Vagina (tissue), 2 donors: ENCODE measurements around the gene HEXIM1. TPM values are rescaled to one million over a fixed set of nuclear protein-coding genes. Genes with fewer than 3 reads are reported as not detected.

Source experiments
- DNase-seq, 2 donors: peaks; one replicate each; pipeline ENCODE4 v3.0.0-alpha.2; 2017; ENCODE audit errors: extremely low spot score in 2 of 2
- H3K27ac ChIP-seq: fragments of 200-600 bp; sonication (generic); one replicate; pipeline ENCODE4 v1.5.1; 2019
- H3K27me3 ChIP-seq: fragments of 200-600 bp; sonication (generic); one replicate; pipeline ENCODE4 v1.5.1; 2019
- H3K36me3 ChIP-seq, 2 donors: fragments of 200-600 bp; sonication (generic); one replicate each; pipeline ENCODE4 v1.5.1; 2017 to 2019
- H3K4me1 ChIP-seq: fragments of 200-600 bp; sonication (generic); one replicate; pipeline ENCODE4 v1.5.1; 2019
- H3K4me3 ChIP-seq, 2 donors: fragments of 200-600 bp; sonication (generic); 1 replicate in 1 of 2; 2 replicates in 1 of 2; pipeline ENCODE4 v1.5.1; 2016 to 2019
- H3K9me3 ChIP-seq: fragments of 200-600 bp; sonication (generic); one replicate; pipeline ENCODE4 v1.5.1; 2019
- POLR2A ChIP-seq, 2 donors: fragments of 450-650 bp; IDR thresholded peaks; one replicate each; pipeline ENCODE4 v1.6.1; 2017; ENCODE audit warnings: antibody characterized with exemption in 2 of 2, mild to moderate bottlenecking in 2 of 2, moderate library complexity in 2 of 2
- POLR2AphosphoS5 ChIP-seq, 2 donors: sonication (generic); formaldehyde crosslinking; IDR thresholded peaks; one replicate each; pipeline ENCODE4 v1.9.0; 2017; ENCODE audit warnings: antibody characterized with exemption in 2 of 2, mild to moderate bottlenecking in 2 of 2, low read depth in 1 of 2; ENCODE audit not compliant: insufficient read depth in 1 of 2
- intact Hi-C: fragments of 100-400 bp; cut with DNase I; formaldehyde crosslinking; loops from one replicate; pipeline ENCODE4 v1.15.1; 2023
- total RNA-seq: library from RNA; depleted of rRNA; stranded (reverse); fragments of >200 nt; gene quantifications from one replicate; pipeline ENCODE4 v1.2.3, GENCODE V29; 2016
- TF ChIP-seq, protein P1 (sequence below), 3 experiments: fragments of 450-650 bp in 2 of 3; fragments of 200-600 bp in 1 of 3; sonication (generic) in 1 of 3; IDR thresholded peaks; one replicate each; pipeline ENCODE4 v1.5.1; 2017 to 2019; ENCODE audit warnings: antibody characterized with exemption in 3 of 3, mild to moderate bottlenecking in 2 of 3, moderate library complexity in 2 of 3

The HEXIM1 gene
- total RNA-seq, 1 donor from 2014 or later = 27.5 TPM

DNA sequence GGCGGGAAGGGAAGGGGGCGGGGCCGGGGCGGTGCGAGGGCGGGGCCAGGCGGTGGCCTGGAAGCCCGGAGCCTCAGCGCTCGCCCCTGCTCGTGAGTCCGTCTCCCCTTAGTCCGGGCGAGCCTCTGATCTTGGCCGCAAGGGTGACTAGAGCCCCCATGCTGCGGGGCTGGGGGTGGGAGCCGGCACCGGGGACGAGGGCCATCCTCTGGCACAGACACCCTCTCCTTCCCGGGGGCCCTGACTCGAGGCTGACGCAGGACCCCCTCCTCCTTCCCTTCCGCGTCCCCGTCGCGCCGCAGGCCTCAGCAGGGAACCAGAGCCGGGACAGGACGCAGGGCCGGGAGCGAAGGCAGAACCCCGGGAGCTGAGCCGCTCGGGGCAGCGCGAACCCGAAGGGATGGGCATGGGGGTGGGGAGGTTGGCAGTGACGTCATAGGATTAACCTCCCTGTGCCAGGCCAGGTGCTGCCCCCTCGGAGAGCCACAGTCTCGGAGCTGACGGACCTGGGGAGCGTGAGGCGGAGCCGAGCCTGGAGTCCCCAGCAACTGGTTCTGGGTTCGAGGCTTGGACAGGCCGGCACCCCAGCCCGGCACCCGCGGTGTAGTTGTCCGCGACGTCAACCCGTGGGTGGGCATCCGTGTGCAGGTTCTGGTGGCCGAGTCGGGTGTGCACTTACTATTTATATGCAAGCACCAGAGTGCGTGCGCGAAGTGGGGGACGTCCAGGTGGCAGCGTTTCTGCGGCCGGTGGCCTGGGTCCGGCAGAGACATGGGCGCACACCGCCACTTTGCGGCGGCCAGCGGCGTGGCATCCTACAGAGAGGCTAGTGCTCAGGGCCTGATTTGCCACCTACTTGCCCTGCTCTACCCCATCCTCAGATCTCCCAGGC lies 15.5 kb upstream of the HEXIM1 start:
- no peak for DNase-seq

DNA sequence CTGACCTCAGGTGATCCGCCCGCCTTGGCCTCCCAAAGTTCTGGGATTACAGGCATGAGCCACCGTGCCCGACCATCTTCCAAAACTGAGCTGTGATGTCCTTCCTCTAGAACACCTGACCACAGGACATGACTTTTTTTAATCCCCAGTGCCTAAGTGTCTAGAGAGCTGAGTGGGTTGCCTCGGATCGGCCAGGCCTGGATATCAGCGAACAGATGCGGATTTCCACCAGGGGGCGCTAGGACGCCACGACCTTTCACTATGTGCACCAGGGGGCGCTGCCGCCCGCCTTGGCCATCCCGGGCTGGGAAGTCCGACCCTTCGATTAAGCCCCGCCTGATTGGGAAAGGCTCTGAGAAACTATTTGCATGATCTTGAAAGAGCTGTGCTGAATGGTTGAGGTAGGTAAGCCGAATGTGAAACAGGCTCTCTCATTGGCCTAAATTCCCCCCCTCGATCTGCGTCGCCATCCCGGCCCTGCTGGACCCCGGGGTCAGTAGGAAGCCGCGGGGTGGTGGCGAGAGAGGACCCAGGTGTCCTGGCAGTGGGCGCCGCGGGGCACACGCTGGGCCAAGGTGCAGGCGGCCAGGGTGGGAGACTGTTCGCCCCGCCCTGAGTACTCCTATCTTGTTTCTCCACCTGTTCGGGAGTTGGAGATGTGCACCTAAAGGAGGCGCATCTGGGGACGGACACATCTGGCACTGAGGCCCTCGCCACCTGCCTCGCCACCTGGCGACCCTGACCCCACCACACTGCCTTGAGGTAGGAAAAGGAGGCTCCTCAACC lies 12.9 kb upstream of the HEXIM1 start, which contains the start of gene ACBD4:
Gene ACBD4 (plus strand): TSS at position 496 of the 786 bp plus-strand sequence. CDS start 458 bp downstream, outside the sequence.
- H3K36me3 ChIP-seq = no peaks in the 10 kb centered on the region
- intact Hi-C loops = loop anchor here (5.0 kb wide), 1 partner anchor 62 kb away; no protein-coding TSS in a partner anchor

More for the DNA sequence above, 15.5 kb upstream of the HEXIM1 start:
- Histone ChIP-seq H3K27ac (peak overlapping the region; percentile 98), H3K4me3 (peak overlapping the region; percentile 85 to 99), H3K9me3 (no peaks in the 10 kb centered on the region), H3K27me3 (no peaks in the 10 kb centered on the region), H3K4me1 (peaks cover 57% of the 10 kb centered on the region), H3K36me3 (no peaks in the 10 kb centered on the region)
- TF ChIP-seq, protein P1, sequence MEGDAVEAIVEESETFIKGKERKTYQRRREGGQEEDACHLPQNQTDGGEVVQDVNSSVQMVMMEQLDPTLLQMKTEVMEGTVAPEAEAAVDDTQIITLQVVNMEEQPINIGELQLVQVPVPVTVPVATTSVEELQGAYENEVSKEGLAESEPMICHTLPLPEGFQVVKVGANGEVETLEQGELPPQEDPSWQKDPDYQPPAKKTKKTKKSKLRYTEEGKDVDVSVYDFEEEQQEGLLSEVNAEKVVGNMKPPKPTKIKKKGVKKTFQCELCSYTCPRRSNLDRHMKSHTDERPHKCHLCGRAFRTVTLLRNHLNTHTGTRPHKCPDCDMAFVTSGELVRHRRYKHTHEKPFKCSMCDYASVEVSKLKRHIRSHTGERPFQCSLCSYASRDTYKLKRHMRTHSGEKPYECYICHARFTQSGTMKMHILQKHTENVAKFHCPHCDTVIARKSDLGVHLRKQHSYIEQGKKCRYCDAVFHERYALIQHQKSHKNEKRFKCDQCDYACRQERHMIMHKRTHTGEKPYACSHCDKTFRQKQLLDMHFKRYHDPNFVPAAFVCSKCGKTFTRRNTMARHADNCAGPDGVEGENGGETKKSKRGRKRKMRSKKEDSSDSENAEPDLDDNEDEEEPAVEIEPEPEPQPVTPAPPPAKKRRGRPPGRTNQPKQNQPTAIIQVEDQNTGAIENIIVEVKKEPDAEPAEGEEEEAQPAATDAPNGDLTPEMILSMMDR (IDR thresholded peaks at IDR 0.05) = peak; percentile 80 to 91 (median 81)
- TF ChIP-seq POLR2A (IDR thresholded peaks at IDR 0.05) (peak in 1 of 2 donors; percentile 80), POLR2AphosphoS5 (IDR thresholded peaks at IDR 0.05; ENCODE audit: insufficient read depth in 1 of 2, low read depth in 1 of 2) (peak in 1 of 2 donors; percentile 96)
- intact Hi-C loops = no loop called here

DNA sequence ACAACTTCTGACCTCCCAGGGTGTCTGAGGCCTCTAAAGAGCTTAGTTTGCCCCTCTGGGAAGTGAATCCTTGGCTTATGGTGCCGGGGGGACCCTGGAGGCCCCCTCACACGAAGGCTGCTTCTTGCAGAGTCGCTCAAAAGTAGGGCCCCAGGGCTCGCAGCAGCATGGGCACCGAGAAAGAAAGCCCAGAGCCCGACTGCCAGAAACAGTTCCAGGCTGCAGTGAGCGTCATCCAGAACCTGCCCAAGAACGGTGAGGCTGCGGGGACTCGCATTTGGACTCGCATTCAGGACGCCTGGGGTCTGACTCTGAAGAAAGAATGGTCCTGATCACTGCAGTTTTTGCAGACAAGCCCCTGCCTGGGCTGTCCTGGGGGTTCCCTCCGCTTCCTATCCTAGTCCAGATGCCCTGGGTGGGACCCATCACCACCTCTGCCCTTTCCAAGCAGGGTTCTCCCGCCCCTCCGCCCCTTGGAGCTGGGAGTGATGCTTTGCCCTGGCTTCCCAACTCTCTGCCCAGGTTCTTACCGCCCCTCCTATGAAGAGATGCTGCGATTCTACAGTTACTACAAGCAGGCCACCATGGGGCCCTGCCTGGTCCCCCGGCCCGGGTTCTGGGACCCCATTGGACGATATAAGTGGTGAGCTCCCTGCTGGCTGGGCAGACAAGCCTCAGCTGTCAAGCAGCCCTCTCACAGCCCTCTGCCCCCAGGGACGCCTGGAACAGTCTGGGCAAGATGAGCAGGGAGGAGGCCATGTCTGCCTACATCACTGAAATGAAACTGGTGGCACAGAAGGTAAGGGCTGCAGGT lies 12.1 kb upstream of the HEXIM1 start:
- peaks cover 24% of the 10 kb centered on the region for H3K4me1 ChIP-seq
- peak overlapping the region; percentile 69 to 70 for H3K4me3 ChIP-seq
- TF ChIP-seq POLR2A (IDR thresholded peaks at IDR 0.05) = no peak
- TF ChIP-seq POLR2AphosphoS5 (IDR thresholded peaks at IDR 0.05; ENCODE audit: insufficient read depth in 1 of 2, low read depth in 1 of 2) = no peak
- TF ChIP-seq, protein P1 (IDR thresholded peaks at IDR 0.05) = no peak
- H3K27me3 ChIP-seq = no peaks in the 10 kb centered on the region
- no peaks in the 10 kb centered on the region for H3K36me3 ChIP-seq
- intact Hi-C loops = loop anchor here (5.0 kb wide), 1 partner anchor 61 kb away; no protein-coding TSS in a partner anchor
- H3K9me3 ChIP-seq = no peaks in the 10 kb centered on the region
- peak overlapping the region; percentile 90 for H3K27ac ChIP-seq
- no peak for DNase-seq

More for the DNA sequence above, 12.9 kb upstream of the HEXIM1 start, which contains the start of gene ACBD4:
- TF ChIP-seq, protein P1 (IDR thresholded peaks at IDR 0.05) = peak; percentile 100
- TF ChIP-seq POLR2AphosphoS5 (IDR thresholded peaks at IDR 0.05; ENCODE audit: insufficient read depth in 1 of 2, low read depth in 1 of 2) (peak; percentile 93 to 97), POLR2A (IDR thresholded peaks at IDR 0.05) (peak in 1 of 2 donors; percentile 51)
- peak; percentile 96 to 98 for DNase-seq
- Histone ChIP-seq H3K27me3 (no peaks in the 10 kb centered on the region), H3K4me1 (peaks cover 32% of the 10 kb centered on the region), H3K4me3 (peak within 1 kb of the TSS; percentile 69 to 70), H3K27ac (peak within 1 kb of the TSS; percentile 90), H3K9me3 (no peaks in the 10 kb centered on the region)

DNA sequence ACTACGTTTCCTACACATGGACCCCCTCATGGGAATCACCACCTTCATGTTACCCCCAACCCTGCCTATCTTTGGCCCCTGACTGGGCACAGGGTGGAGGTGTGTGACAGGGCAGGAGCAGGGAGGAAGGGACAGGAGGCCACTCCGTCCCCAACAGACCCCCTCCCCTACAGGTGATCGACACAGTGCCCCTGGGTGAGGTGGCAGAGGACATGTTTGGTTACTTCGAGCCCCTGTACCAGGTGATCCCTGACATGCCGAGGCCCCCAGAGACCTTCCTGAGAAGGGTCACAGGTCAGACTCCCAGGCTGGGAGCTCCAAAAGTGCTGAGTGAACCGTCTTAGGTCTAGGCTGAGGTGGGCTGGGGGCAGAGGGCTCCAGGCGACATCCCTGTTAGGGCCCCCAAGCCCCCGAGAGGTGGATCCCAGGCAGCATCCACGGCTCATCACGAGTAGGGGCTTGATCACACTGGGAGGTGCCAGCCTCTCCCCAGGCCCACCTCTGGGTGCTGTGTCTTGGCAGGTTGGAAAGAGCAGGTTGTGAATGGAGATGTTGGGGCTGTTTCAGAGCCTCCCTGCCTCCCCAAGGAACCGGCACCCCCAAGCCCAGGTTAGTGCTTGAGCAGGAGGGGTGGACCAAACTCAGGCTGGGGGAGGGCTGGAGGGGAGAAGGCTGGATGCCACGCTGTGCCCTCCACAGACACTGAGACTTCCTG lies 11.3 kb upstream of the HEXIM1 start:
- no peaks in the 10 kb centered on the region for H3K36me3 ChIP-seq
- no peak overlapping the region for H3K4me3 ChIP-seq
- intact Hi-C loops = loop anchor here (5.0 kb wide), 1 partner anchor 60 kb away; no protein-coding TSS in a partner anchor
- H3K27me3 ChIP-seq = no peaks in the 10 kb centered on the region
- no peaks in the 10 kb centered on the region for H3K9me3 ChIP-seq
- H3K4me1 ChIP-seq = peaks cover 16% of the 10 kb centered on the region
- DNase-seq = no peak
- TF ChIP-seq POLR2A (IDR thresholded peaks at IDR 0.05) (no peak), POLR2AphosphoS5 (IDR thresholded peaks at IDR 0.05; ENCODE audit: insufficient read depth in 1 of 2, low read depth in 1 of 2) (no peak)
- TF ChIP-seq, protein P1 (IDR thresholded peaks at IDR 0.05) = no peak
- no peak overlapping the region for H3K27ac ChIP-seq
